AG08396 (cell line): Measurements from ENCODE around the gene FBXL17.

Experiments
- DNase-seq: peaks from one replicate; pipeline ENCODE4 v3.0.0; 2012; ENCODE audit warnings: low spot score, mixed read lengths

Gene FBXL17

GRCh38 chr5:107950776-107951175 is 431.1 kb downstream of the FBXL17 start:
- DNase-seq: no peak

GRCh38 chr5:107949688-107950341 is 432.1 kb downstream of the FBXL17 start:
- DNase-seq: no peak

GRCh38 chr5:107948377-107948776 is 433.5 kb downstream of the FBXL17 start:
- no peak for DNase-seq

- no peak for DNase-seq
These were observed 436.8 kb downstream of the FBXL17 start for GRCh38 chr5:107945061-107945460.

- no peak for DNase-seq
These were observed 438.0 kb downstream of the FBXL17 start for GRCh38 chr5:107943923-107944322.

GRCh38 chr5:107941036-107941435 is 440.9 kb downstream of the FBXL17 start:
- no peak for DNase-seq

GRCh38 chr5:107937651-107938355 is 444.1 kb downstream of the FBXL17 start:
- no peak for DNase-seq

GRCh38 chr5:107937204-107937603 is 444.7 kb downstream of the FBXL17 start:
- DNase-seq: no peak

- no peak for DNase-seq
These were observed 445.4 kb downstream of the FBXL17 start for GRCh38 chr5:107936515-107936914.

GRCh38 chr5:107935645-107936044 is 446.3 kb downstream of the FBXL17 start:
- no peak for DNase-seq

- DNase-seq: no peak
These were observed 448.6 kb downstream of the FBXL17 start for GRCh38 chr5:107933326-107933725.

GRCh38 chr5:107930891-107931290 is 451.0 kb downstream of the FBXL17 start:
- DNase-seq: no peak

- no peak for DNase-seq
These were observed 451.8 kb downstream of the FBXL17 start for GRCh38 chr5:107930092-107930491.

GRCh38 chr5:107929080-107929479 is 452.8 kb downstream of the FBXL17 start:
- no peak for DNase-seq

- no peak for DNase-seq
These were observed 455.8 kb downstream of the FBXL17 start for GRCh38 chr5:107926121-107926520.

GRCh38 chr5:107925200-107925599 is 456.7 kb downstream of the FBXL17 start:
- no peak for DNase-seq

GRCh38 chr5:107919969-107920368 is 461.9 kb downstream of the FBXL17 start:
- no peak for DNase-seq

GRCh38 chr5:107919361-107919760 is 462.5 kb downstream of the FBXL17 start:
- DNase-seq: no peak

GRCh38 chr5:107917983-107918382 is 463.9 kb downstream of the FBXL17 start:
- DNase-seq: no peak

- no peak for DNase-seq
These were observed 464.9 kb downstream of the FBXL17 start for GRCh38 chr5:107916731-107917725.

GRCh38 chr5:107915176-107915812 is 466.6 kb downstream of the FBXL17 start:
- no peak for DNase-seq

GRCh38 chr5:107913494-107913893 is 468.4 kb downstream of the FBXL17 start:
- no peak for DNase-seq
